GM19351 (cell line): ENCODE data around the gene WSCD1.

Experiments
- ATAC-seq: cut with Tn5 transposase; IDR thresholded peaks from one replicate; pipeline ENCODE4 v1.9.1; 2021; ENCODE audit warnings: mild to moderate bottlenecking, moderate library complexity; ENCODE audit not compliant: unreplicated experiment

Gene WSCD1

GRCh38 chr17:6104956-6105648, 34.9 kb downstream of the WSCD1 start:
- no peak for ATAC-seq

- ATAC-seq: no peak
Measured at GRCh38 chr17:6105649-6106007, 35.4 kb downstream of the WSCD1 start.

GRCh38 chr17:6106212-6106611, 36.0 kb downstream of the WSCD1 start:
- no peak for ATAC-seq

GRCh38 chr17:6107791-6108190, 37.6 kb downstream of the WSCD1 start:
- ATAC-seq: no peak

GRCh38 chr17:6108382-6108781, 38.2 kb downstream of the WSCD1 start:
- ATAC-seq: no peak

- ATAC-seq: no peak
Measured at GRCh38 chr17:6108987-6109386, 38.8 kb downstream of the WSCD1 start.

- no peak for ATAC-seq
Measured at GRCh38 chr17:6109536-6109935, 39.4 kb downstream of the WSCD1 start.

GRCh38 chr17:6110088-6110487, 39.9 kb downstream of the WSCD1 start:
- ATAC-seq: no peak

- ATAC-seq: no peak
Measured at GRCh38 chr17:6110592-6110991, 40.4 kb downstream of the WSCD1 start.

GRCh38 chr17:6120351-6120750, 50.2 kb downstream of the WSCD1 start:
- no peak for ATAC-seq

GRCh38 chr17:6124856-6125255, 54.7 kb downstream of the WSCD1 start:
- no peak for ATAC-seq

- no peak for ATAC-seq
Measured at GRCh38 chr17:6126768-6127167, 56.6 kb downstream of the WSCD1 start.

- ATAC-seq: no peak
Measured at GRCh38 chr17:6134721-6135120, 64.5 kb downstream of the WSCD1 start.

GRCh38 chr17:6135236-6135635, 65.1 kb downstream of the WSCD1 start:
- no peak for ATAC-seq

- ATAC-seq: no peak
Measured at GRCh38 chr17:6135996-6136395, 65.8 kb downstream of the WSCD1 start.

- no peak for ATAC-seq
Measured at GRCh38 chr17:6137716-6138502, 67.7 kb downstream of the WSCD1 start.

- ATAC-seq: no peak
Measured at GRCh38 chr17:6138761-6139446, 68.7 kb downstream of the WSCD1 start.

- no peak for ATAC-seq
Measured at GRCh38 chr17:6139447-6139832, 69.3 kb downstream of the WSCD1 start.

- no peak for ATAC-seq
Measured at GRCh38 chr17:6140188-6140587, 70.0 kb downstream of the WSCD1 start.

GRCh38 chr17:6140728-6141330, 70.7 kb downstream of the WSCD1 start:
- ATAC-seq: no peak

- ATAC-seq: no peak
Measured at GRCh38 chr17:6142701-6143100, 72.5 kb downstream of the WSCD1 start.

- no peak for ATAC-seq
Measured at GRCh38 chr17:6145946-6146345, 75.8 kb downstream of the WSCD1 start.
